GM06990 (cell line): ENCODE measurements around the gene EML4.

Experiments used
- DNase-seq: peaks from one replicate; pipeline ENCODE4 v3.0.0-alpha.2; 2011; ENCODE audit not compliant: insufficient read length; ENCODE audit errors: extremely low read depth
- H3K27me3 ChIP-seq: replicated peaks from 2 replicates; pipeline ENCODE4 v1.6.0; 2011; ENCODE audit warnings: low read length; ENCODE audit not compliant: control insufficient read depth, insufficient read depth
- H3K36me3 ChIP-seq: 2 replicates; pipeline ENCODE4 v1.5.1; 2011; ENCODE audit warnings: low read length; ENCODE audit not compliant: control insufficient read depth, insufficient read depth
- H3K4me3 ChIP-seq: replicated peaks from 2 replicates; pipeline ENCODE4 v1.5.1; 2011; ENCODE audit warnings: low read depth, mild to moderate bottlenecking, control low read depth, low read length
- TF ChIP-seq, protein P1 (sequence below): IDR thresholded peaks from 2 replicates; pipeline ENCODE4 v1.5.1; 2011; ENCODE audit warnings: low read length, control low read depth, mild to moderate bottlenecking, inconsistent platforms; ENCODE audit not compliant: insufficient read depth, poor library complexity, severe bottlenecking

The EML4 gene

GRCh38 chr2:42197792-42198191 is 28.6 kb downstream of the EML4 start:
- DNase-seq, result no peak
- no peaks in the 10 kb centered on the region; the same call in 1 of the 2 replicates for H3K36me3 ChIP-seq
- H3K27me3 ChIP-seq, result no peaks in the 10 kb centered on the region
- TF ChIP-seq, protein P1, sequence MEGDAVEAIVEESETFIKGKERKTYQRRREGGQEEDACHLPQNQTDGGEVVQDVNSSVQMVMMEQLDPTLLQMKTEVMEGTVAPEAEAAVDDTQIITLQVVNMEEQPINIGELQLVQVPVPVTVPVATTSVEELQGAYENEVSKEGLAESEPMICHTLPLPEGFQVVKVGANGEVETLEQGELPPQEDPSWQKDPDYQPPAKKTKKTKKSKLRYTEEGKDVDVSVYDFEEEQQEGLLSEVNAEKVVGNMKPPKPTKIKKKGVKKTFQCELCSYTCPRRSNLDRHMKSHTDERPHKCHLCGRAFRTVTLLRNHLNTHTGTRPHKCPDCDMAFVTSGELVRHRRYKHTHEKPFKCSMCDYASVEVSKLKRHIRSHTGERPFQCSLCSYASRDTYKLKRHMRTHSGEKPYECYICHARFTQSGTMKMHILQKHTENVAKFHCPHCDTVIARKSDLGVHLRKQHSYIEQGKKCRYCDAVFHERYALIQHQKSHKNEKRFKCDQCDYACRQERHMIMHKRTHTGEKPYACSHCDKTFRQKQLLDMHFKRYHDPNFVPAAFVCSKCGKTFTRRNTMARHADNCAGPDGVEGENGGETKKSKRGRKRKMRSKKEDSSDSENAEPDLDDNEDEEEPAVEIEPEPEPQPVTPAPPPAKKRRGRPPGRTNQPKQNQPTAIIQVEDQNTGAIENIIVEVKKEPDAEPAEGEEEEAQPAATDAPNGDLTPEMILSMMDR, result no peak
- no peak overlapping the region for H3K4me3 ChIP-seq

GRCh38 chr2:42198466-42198865 is 29.3 kb downstream of the EML4 start:
- Histone ChIP-seq H3K36me3 (no peaks in the 10 kb centered on the region; the same call in 1 of the 2 replicates), H3K27me3 (no peaks in the 10 kb centered on the region), H3K4me3 (no peak overlapping the region)
- no peak for DNase-seq
- TF ChIP-seq, protein P1, result no peak

DNA sequence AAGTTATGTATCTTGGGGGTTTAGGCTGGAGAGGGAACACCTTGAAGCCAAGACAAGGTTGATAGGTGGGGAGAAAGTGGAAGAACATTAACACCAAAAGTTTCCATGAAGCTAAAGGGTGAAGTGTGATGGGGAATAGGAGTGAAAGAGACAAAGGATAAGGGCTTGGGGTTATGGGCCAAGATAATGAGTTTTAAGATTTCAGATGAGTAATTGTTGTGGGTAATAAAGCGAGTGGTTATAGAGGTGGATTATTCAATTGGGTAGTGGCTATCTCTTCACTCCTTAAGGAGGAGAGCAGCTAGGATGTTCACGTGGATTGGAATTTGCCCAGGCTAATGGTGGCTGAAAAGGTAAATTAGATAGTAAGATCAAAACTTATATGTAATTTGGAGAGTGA is 29.8 kb downstream of the EML4 start:
- TF ChIP-seq, protein P1, result no peak
- Histone ChIP-seq H3K36me3 (no peaks in the 10 kb centered on the region; the same call in 1 of the 2 replicates), H3K27me3 (no peaks in the 10 kb centered on the region), H3K4me3 (no peak overlapping the region)
- no peak for DNase-seq

- Histone ChIP-seq H3K27me3 (no peaks in the 10 kb centered on the region), H3K4me3 (no peak overlapping the region), H3K36me3 (no peaks in the 10 kb centered on the region; the same call in 1 of the 2 replicates)
- TF ChIP-seq, protein P1, result no peak
- no peak for DNase-seq
Observed at GRCh38 chr2:42199626-42200025, 30.5 kb downstream of the EML4 start.

DNA sequence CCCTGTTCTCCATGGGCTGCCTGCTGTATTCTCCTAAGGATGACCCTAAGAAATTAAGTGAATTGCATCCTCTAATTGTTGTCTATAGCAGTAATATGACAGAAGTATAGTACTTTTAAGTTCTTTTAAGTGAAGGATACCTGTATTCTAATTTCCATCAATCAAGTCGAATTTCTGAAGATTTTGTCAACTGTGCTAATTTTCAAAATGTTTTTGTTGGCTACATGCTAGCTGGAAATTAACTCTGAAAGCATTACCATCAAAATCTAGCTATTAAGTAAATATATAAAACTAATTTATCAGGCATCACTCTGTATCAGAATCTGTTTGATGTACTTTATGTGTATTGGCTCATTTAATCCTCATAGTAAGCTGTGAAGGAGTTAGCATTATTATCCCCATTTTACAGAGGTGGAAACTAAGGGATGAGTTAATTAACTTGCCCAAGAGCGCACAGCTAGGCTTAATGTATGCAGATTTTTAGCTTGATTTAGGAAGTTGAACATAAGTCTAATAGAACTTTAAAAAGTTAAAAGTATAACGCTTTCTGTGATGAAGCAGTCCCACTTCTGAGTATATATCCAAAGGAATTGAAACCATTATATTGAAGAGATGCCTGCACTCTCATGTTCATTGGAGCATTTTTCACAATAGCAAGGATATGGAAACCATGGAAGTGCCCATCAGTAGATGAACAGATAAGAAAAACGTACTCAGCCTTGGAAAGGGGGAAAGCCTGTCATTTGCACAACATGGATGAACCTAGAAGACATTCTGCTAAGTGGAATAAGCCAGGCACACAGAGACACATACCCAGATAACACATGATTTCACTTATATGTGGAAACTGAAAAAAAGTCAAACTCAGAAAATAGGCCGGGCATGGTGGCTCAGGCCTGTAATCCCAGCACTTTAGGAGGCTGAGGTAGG is 32.0 kb downstream of the EML4 start:
- Histone ChIP-seq H3K36me3 (no peaks in the 10 kb centered on the region; the same call in 1 of the 2 replicates), H3K27me3 (no peaks in the 10 kb centered on the region), H3K4me3 (no peak overlapping the region)
- DNase-seq, result no peak
- TF ChIP-seq, protein P1, result no peak
